Keratinocyte (primary cell): ENCODE data around the gene DLX3. TPM values are rescaled to one million over a fixed set of nuclear protein-coding genes. Genes with fewer than 3 reads are reported as not detected.

ENCODE experiments used
- DNase-seq: peaks from one replicate; pipeline ENCODE4 v3.0.0-alpha.2; 2011; ENCODE audit warnings: low read depth, missing footprints, low spot score
- FAIRE-seq: peaks from 2 replicates; lab custom pipeline; 2011; peaks lifted over from hg19 to GRCh38; lab: Jason Lieb, UNC
- H2AFZ ChIP-seq: 2 replicates; pipeline ENCODE4 v1.6.0; 2012; ENCODE audit warnings: low read length, control low read depth, inconsistent platforms; ENCODE audit not compliant: control insufficient read depth
- H3K27ac ChIP-seq: 2 replicates; pipeline ENCODE4 v1.5.1; 2011; ENCODE audit warnings: low read length; ENCODE audit not compliant: control insufficient read depth, insufficient read depth
- H3K27me3 ChIP-seq: 3 replicates; pipeline ENCODE4 v1.6.0; 2011; ENCODE audit warnings: low read length; ENCODE audit not compliant: control insufficient read depth, insufficient read depth; ENCODE audit errors: extremely low read depth
- H3K36me3 ChIP-seq, 2 experiments: 2 replicates in 1 of 2; 3 replicates in 1 of 2; pipeline ENCODE4 v1.5.1; 2011; ENCODE audit warnings: low read length in 2 of 2, mild to moderate bottlenecking in 1 of 2; ENCODE audit not compliant: control insufficient read depth in 2 of 2, insufficient read depth in 2 of 2; ENCODE audit errors: extremely low read depth in 1 of 2
- H3K4me1 ChIP-seq: 3 replicates; pipeline ENCODE4 v1.5.1; 2011; ENCODE audit warnings: low read length; ENCODE audit not compliant: control insufficient read depth, insufficient read depth; ENCODE audit errors: extremely low read depth
- H3K4me2 ChIP-seq: 3 replicates; pipeline ENCODE4 v1.6.0; 2011; ENCODE audit warnings: low read depth, low read length; ENCODE audit not compliant: control insufficient read depth, insufficient read depth; ENCODE audit errors: extremely low read depth
- H3K4me3 ChIP-seq, 3 experiments: fragments of 200-600 bp in 1 of 3; sonication (generic) in 1 of 3; 2 replicates in 2 of 3; 3 replicates in 1 of 3; pipeline ENCODE4 v1.5.1; 2011 to 2016; ENCODE audit warnings: low read length in 3 of 3, mild to moderate bottlenecking in 3 of 3, control low read depth in 2 of 3, inconsistent platforms in 1 of 3, low read depth in 1 of 3, mixed read lengths in 1 of 3, mixed run types in 1 of 3, moderate library complexity in 1 of 3; ENCODE audit not compliant: control insufficient read depth in 2 of 3, insufficient read depth in 2 of 3; ENCODE audit errors: extremely low read depth in 1 of 3
- H3K79me2 ChIP-seq: 2 replicates; pipeline ENCODE4 v1.6.0; 2012; ENCODE audit warnings: low read length; ENCODE audit not compliant: control insufficient read depth, insufficient read depth
- H3K9ac ChIP-seq: 3 replicates; pipeline ENCODE4 v1.6.0; 2011; ENCODE audit warnings: low read length; ENCODE audit not compliant: control insufficient read depth, insufficient read depth; ENCODE audit errors: extremely low read depth
- H3K9me1 ChIP-seq: 3 replicates; pipeline ENCODE4 v1.6.0; 2011; ENCODE audit warnings: low read length; ENCODE audit not compliant: control insufficient read depth, insufficient read depth; ENCODE audit errors: extremely low read depth
- H3K9me3 ChIP-seq: 2 replicates; pipeline ENCODE4 v1.5.1; 2012; ENCODE audit warnings: low read depth, low read length; ENCODE audit not compliant: control insufficient read depth
- H4K20me1 ChIP-seq: 3 replicates; pipeline ENCODE4 v1.6.0; 2011; ENCODE audit warnings: low read length; ENCODE audit not compliant: control insufficient read depth, insufficient read depth; ENCODE audit errors: extremely low read depth
- CTCF ChIP-seq, 3 experiments: IDR thresholded peaks in 1 of 3; conservative IDR thresholded peaks in 1 of 3; optimal IDR thresholded peaks in 1 of 3; 2 replicates in 2 of 3; 3 replicates in 1 of 3; pipeline versions ENCODE3 to v1.5.1; 2011; ENCODE audit warnings: low read length in 3 of 3, mild to moderate bottlenecking in 3 of 3, moderate library complexity in 2 of 3, control low read depth in 1 of 3, inconsistent platforms in 1 of 3; ENCODE audit not compliant: insufficient read depth in 2 of 3; ENCODE audit errors: extremely low read depth in 1 of 3
- EZH2 ChIP-seq: IDR thresholded peaks from one replicate; pipeline ENCODE4 v1.6.1; 2012; ENCODE audit warnings: inconsistent platforms, mild to moderate bottlenecking, low read length, moderate library complexity
- dilution Hi-C: fragments of 300-500 bp; cut with MboI; formaldehyde crosslinking; loops from one replicate; pipeline ENCODE4 v1.7.0; 2020; ENCODE audit warnings: low sequenced_read_pairs; ENCODE audit not compliant: extremely low pct_ligation_motif_present
- polyA plus RNA-seq, 5 experiments: library from polyadenylated mRNA; depleted of rRNA in 3 of 5; stranded (reverse) in 3 of 5; stranded (forward) in 1 of 5; unstranded in 1 of 5; fragments of >200 nt; gene quantifications; 1 replicate in 1 of 5; 2 replicates in 3 of 5; 3 replicates in 1 of 5; pipeline versions ENCODE4 v1.2.1 to v1.2.3, GENCODE V29; 2011 to 2012; ENCODE audit warnings: missing spikeins in 2 of 5, low read depth in 1 of 5, low replicate concordance in 1 of 5

DLX3 gene
- polyA plus RNA-seq, 1 donor (not counting 4 experiments of a cell fraction or from before 2014, with no cell fraction given) = 0.72 TPM

GRCh38 chr17:50035421-50035879 is 40.4 kb upstream of the DLX3 start:
- DNase-seq (no peak), FAIRE-seq (no peak)
- no peaks in the 10 kb centered on the region for H3K9me3 ChIP-seq
- no peaks in the 10 kb centered on the region for H3K36me3 ChIP-seq
- peaks cover 28% of the 10 kb centered on the region for H3K4me1 ChIP-seq
- H3K79me2 ChIP-seq = no peaks in the 10 kb centered on the region
- no peak overlapping the region for H3K4me3 ChIP-seq
- no peak overlapping the region for H3K9ac ChIP-seq
- TF ChIP-seq CTCF (optimal IDR thresholded peaks at IDR 0.05 in 1 of 3, IDR thresholded peaks at IDR 0.05 in 1 of 3, conservative IDR thresholded peaks at IDR 0.05 in 1 of 3; ENCODE audit: extremely low read depth in 1 of 3, insufficient read depth in 2 of 3, low read length in 3 of 3) (no peak), EZH2 (no peak)
- H3K9me1 ChIP-seq = no peaks in the 10 kb centered on the region
- dilution Hi-C loops = no loop called here
- H4K20me1 ChIP-seq = no peaks in the 10 kb centered on the region
- H3K27ac ChIP-seq = no peak overlapping the region
- H3K27me3 ChIP-seq = no peaks in the 10 kb centered on the region
- no peak overlapping the region for H3K4me2 ChIP-seq
- H2AFZ ChIP-seq = no peak overlapping the region

GRCh38 chr17:50034498-50035364 is 39.7 kb upstream of the DLX3 start:
- dilution Hi-C loops = no loop called here
- no peaks in the 10 kb centered on the region for H3K27me3 ChIP-seq
- H3K4me1 ChIP-seq = peaks cover 28% of the 10 kb centered on the region
- FAIRE-seq (no peak), DNase-seq (no peak)
- H3K9me1 ChIP-seq = no peaks in the 10 kb centered on the region
- no peak overlapping the region for H3K4me2 ChIP-seq
- H3K4me3 ChIP-seq = no peak overlapping the region
- TF ChIP-seq EZH2 (no peak), CTCF (optimal IDR thresholded peaks at IDR 0.05 in 1 of 3, IDR thresholded peaks at IDR 0.05 in 1 of 3, conservative IDR thresholded peaks at IDR 0.05 in 1 of 3; ENCODE audit: extremely low read depth in 1 of 3, insufficient read depth in 2 of 3, low read length in 3 of 3) (no peak)
- H3K36me3 ChIP-seq = no peaks in the 10 kb centered on the region
- no peak overlapping the region for H2AFZ ChIP-seq
- no peaks in the 10 kb centered on the region for H3K79me2 ChIP-seq
- no peak overlapping the region for H3K9ac ChIP-seq
- no peak overlapping the region for H3K27ac ChIP-seq
- H3K9me3 ChIP-seq = no peaks in the 10 kb centered on the region
- H4K20me1 ChIP-seq = no peaks in the 10 kb centered on the region
